Anterior cingulate cortex (tissue), 58 donors: ENCODE data around the gene SUSD1.

Experiments
- DNase-seq, 58 donors: peaks; one replicate each; lab custom pipeline; 2025; lab: John Stamatoyannopoulos, UW

SUSD1 gene

GRCh38 chr9:112020680-112021596 lies 154.2 kb downstream of the SUSD1 start:
- no peak for DNase-seq

- no peak for DNase-seq
Measured at GRCh38 chr9:112017878-112018277, 157.2 kb downstream of the SUSD1 start.

- no peak for DNase-seq
Measured at GRCh38 chr9:112015736-112016135, 159.4 kb downstream of the SUSD1 start.

- no peak for DNase-seq
Measured at GRCh38 chr9:112015149-112015548, 159.9 kb downstream of the SUSD1 start.

GRCh38 chr9:112013266-112013665 lies 161.8 kb downstream of the SUSD1 start:
- DNase-seq, result no peak

GRCh38 chr9:112012026-112012902 lies 162.8 kb downstream of the SUSD1 start:
- DNase-seq, result peak in 43 of 58 donors; percentile 3 to 67 (median 28)

- no peak for DNase-seq
Measured at GRCh38 chr9:112011051-112011620, 164.0 kb downstream of the SUSD1 start.

- no peak for DNase-seq
Measured at GRCh38 chr9:112010537-112010936, 164.6 kb downstream of the SUSD1 start.

GRCh38 chr9:112009656-112010055 lies 165.4 kb downstream of the SUSD1 start:
- no peak for DNase-seq

GRCh38 chr9:112007575-112008240 lies 167.4 kb downstream of the SUSD1 start:
- DNase-seq, result no peak

- no peak for DNase-seq
Measured at GRCh38 chr9:112006361-112007020, 168.6 kb downstream of the SUSD1 start.

- no peak for DNase-seq
Measured at GRCh38 chr9:112005939-112006338, 169.2 kb downstream of the SUSD1 start.

- no peak for DNase-seq
Measured at GRCh38 chr9:112003538-112003937, 171.6 kb downstream of the SUSD1 start.

- DNase-seq, result no peak
Measured at GRCh38 chr9:112002847-112003457, 172.1 kb downstream of the SUSD1 start.

- no peak for DNase-seq
Measured at GRCh38 chr9:112002131-112002846, 172.8 kb downstream of the SUSD1 start.

- no peak for DNase-seq
Measured at GRCh38 chr9:112000743-112001142, 174.4 kb downstream of the SUSD1 start.

GRCh38 chr9:111999319-111999718 lies 175.8 kb downstream of the SUSD1 start:
- DNase-seq, result no peak

GRCh38 chr9:111997831-111998230 lies 177.3 kb downstream of the SUSD1 start:
- DNase-seq, result no peak
